GM12878 (cell line): ENCODE data around the gene PEAR1. TPM values are rescaled to one million over a fixed set of nuclear protein-coding genes. Genes with fewer than 3 reads are reported as not detected.

Source experiments
- BHLHE40 ChIP-seq, 2 experiments: fragments of 450-650 bp in 1 of 2; IDR thresholded peaks; 2 replicates each; pipeline ENCODE4 v1.6.1; 2011 to 2017; ENCODE audit warnings: low read depth in 2 of 2, borderline replicate concordance in 1 of 2, improper control_type of control experiment in 1 of 2, low read length in 1 of 2, mild to moderate bottlenecking in 1 of 2
- CHD2 ChIP-seq: IDR thresholded peaks from 2 replicates; pipeline ENCODE4 v1.6.1; 2011; ENCODE audit warnings: low read depth, low read length, improper control_type of control experiment, borderline replicate concordance
- NKRF ChIP-seq: fragments of 450-650 bp; conservative IDR thresholded peaks from 2 replicates; pipeline ENCODE4 v1.6.1; 2017; ENCODE audit warnings: mild to moderate bottlenecking, moderate library complexity
- POLR2AphosphoS5 ChIP-seq: IDR thresholded peaks from 2 replicates; pipeline ENCODE4 v1.6.1; 2011; ENCODE audit warnings: mild to moderate bottlenecking, low read length, inconsistent platforms
- RBBP5 ChIP-seq: fragments of 200-600 bp; sonication (generic); conservative IDR thresholded peaks from 2 replicates; pipeline ENCODE4 v1.6.1; 2016
- STAT3 ChIP-seq: IDR thresholded peaks from 2 replicates; pipeline ENCODE4 v1.6.1; 2011; ENCODE audit warnings: low read depth, low read length, improper control_type of control experiment
- ZNF592 ChIP-seq: fragments of 450-650 bp; IDR thresholded peaks from 2 replicates; pipeline ENCODE4 v1.6.1; 2017; ENCODE audit warnings: mild to moderate bottlenecking, moderate library complexity
- polyA plus RNA-seq, 11 experiments: library from polyadenylated mRNA; depleted of rRNA in 4 of 11; unstranded in 6 of 11; stranded (reverse) in 5 of 11; fragments of >200 nt; fragmentation: Nextera tagmentation in 4 of 11; fragmentation: Illumina TruSeq in 1 of 11; extraction: Ambion mirVana in 4 of 11; extraction: Trizol in 1 of 11; gene quantifications; 1 replicate in 1 of 11; 2 replicates in 10 of 11; pipeline versions ENCODE4 v1.2.1 to v1.2.3, GENCODE V29; 2011 to 2016; ENCODE audit warnings: inconsistent platforms in 2 of 11, missing spikeins in 2 of 11, low read depth in 1 of 11
- total RNA-seq, 4 experiments: library from RNA; depleted of rRNA in 3 of 4; stranded (reverse); fragments of >200 nt in 3 of 4; fragmentation: Illumina TruSeq in 1 of 4; extraction: Trizol in 1 of 4; gene quantifications; 2 replicates each; pipeline versions ENCODE4 v1.2.1 to v1.2.3, GENCODE V29; 2013 to 2021

Gene PEAR1
- total and polyA plus RNA-seq, 10 of the 15 experiments (the other 5 are each of a cell fraction or from before 2014, with no cell fraction given) = not detected

GRCh38 chr1:156899956-156900718 is 6.6 kb downstream of the PEAR1 start (continued):
- no peak for TF ChIP-seq ZNF592
- no peak for TF ChIP-seq BHLHE40 (IDR thresholded peaks at IDR 0.05; ENCODE audit: borderline replicate concordance in 1 of 2, low read depth in 2 of 2, low read length in 1 of 2)
- TF ChIP-seq POLR2AphosphoS5 = no peak
- no peak for TF ChIP-seq CHD2
- TF ChIP-seq RBBP5 = no peak
- no peak for TF ChIP-seq NKRF
- no peak for TF ChIP-seq STAT3
